ENCODE measurements around the gene GABBR2. TPM values are rescaled to one million over a fixed set of nuclear protein-coding genes. Genes with fewer than 3 reads are reported as not detected.
A peak's percentile ranks its signal among the peaks of the same experiment; 100 is the strongest.

GABBR2 gene
- total and polyA plus RNA-seq, 9 of the 15 experiments (the other 6 are each of a cell fraction or from before 2014, with no cell fraction given), result 0.15 to 1.9 (median 0.32) TPM

DNA sequence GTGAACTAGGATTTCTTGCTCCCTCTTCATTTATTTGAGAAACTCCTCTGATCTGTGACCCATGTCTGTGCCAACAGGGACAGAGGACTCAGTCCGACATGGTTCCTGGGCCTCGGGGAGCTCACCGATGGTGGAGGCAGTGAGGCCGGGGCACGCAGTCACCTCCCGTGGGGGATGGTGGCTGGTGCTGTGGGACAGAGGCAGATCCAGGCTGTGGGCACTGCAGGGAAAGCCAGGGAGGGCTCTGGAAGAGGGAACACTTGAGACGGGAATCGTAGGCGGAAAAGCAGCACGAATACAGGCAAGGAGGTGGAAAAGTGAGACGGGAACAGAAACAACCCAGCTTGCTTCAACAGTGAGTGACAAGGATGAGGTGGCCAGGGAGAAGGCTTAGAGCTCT, 127.8 kb downstream of the GABBR2 start:
- intact Hi-C loops (cut with micrococcal nuclease), result no loop called here
- ChIA-PET POLR2A (interaction anchor here (0.7 kb wide), 1 partner anchor 10 kb away, joined by 4 read pairs; no protein-coding TSS in a partner anchor), CTCF (ENCODE audit: low intra/inter-chr PET ratio) (no interaction called here)
- Histone ChIP-seq H3K27me3 (ENCODE audit: control insufficient read depth in 2 of 2, insufficient read depth in 2 of 2, low read length in 2 of 2) (no peaks in the 10 kb centered on the region; a peak in 1 of 5 replicates), H3K9ac (ENCODE audit: insufficient read depth in 1 of 2, low read depth in 2 of 2, low read length in 2 of 2) (peak overlapping the region in 1 of 2 experiments; percentile 50; a peak in 1 of 4 replicates), H3K9me1 (ENCODE audit: control insufficient read depth, insufficient read depth, low read length) (peaks cover under 1% of the 10 kb centered on the region), H3K79me2 (ENCODE audit: control insufficient read depth, insufficient read depth, low read length) (no peaks in the 10 kb centered on the region), H3K4me2 (ENCODE audit: insufficient read depth, low read length) (no peak overlapping the region), H3K36me3 (ENCODE audit: control insufficient read depth, insufficient read depth, low read length) (no peaks in the 10 kb centered on the region), H4K20me1 (replicated peaks; ENCODE audit: control insufficient read depth, insufficient read depth, low read length) (0 out of 2 replicates have a peak, but pooled peaks cover 2% of the 10 kb centered on the region), H3K9me3 (replicated peaks; ENCODE audit: control insufficient read depth, insufficient read depth, low read depth, low read length) (no peaks in the 10 kb centered on the region), H3K4me3 (no peak overlapping the region), H3K27ac (ENCODE audit: extremely low read depth, low read depth, low read length) (no peak overlapping the region), H3K4me1 (replicated peaks in 1 of 2; ENCODE audit: control insufficient read depth in 2 of 2, insufficient read depth in 2 of 2, low read length in 2 of 2) (peaks cover 6 to 15% of the 10 kb centered on the region in 2 experiments), H2AFZ (ENCODE audit: low read depth, low read length) (no peak overlapping the region)
- DNase-seq (ENCODE audit: extremely low read depth in 1 of 4, low spot score in 3 of 4) (no peak), FAIRE-seq (no peak), ATAC-seq (no peak)
- WGBS (ENCODE audit: insufficient coverage, low coverage, missing lambda C conversion rate), result 59% methylated on average over 6 of the region's 11 CpGs
- no TSS peak for BruUV-seq (replicated peaks)
- no peak for TF ChIP-seq NCOA4 (IDR thresholded peaks at IDR 0.05; ENCODE audit: partially characterized antibody)
- TF ChIP-seq SREBF2 (CRISPR knock-in tag; IDR thresholded peaks at IDR 0.05), result no peak
- TF ChIP-seq DPF2 (IDR thresholded peaks at IDR 0.05), result no peak
- no peak for TF ChIP-seq ZNF212 (CRISPR knock-in tag; IDR thresholded peaks at IDR 0.05)
- no peak for TF ChIP-seq PHB2 (IDR thresholded peaks at IDR 0.05; ENCODE audit: low read depth)
- no peak for TF ChIP-seq ERF (CRISPR knock-in tag; IDR thresholded peaks at IDR 0.05)
- TF ChIP-seq FOXK1 (CRISPR knock-in tag; IDR thresholded peaks at IDR 0.05; ENCODE audit: borderline replicate concordance), result no peak
- TF ChIP-seq TGIF2 (CRISPR knock-in tag; IDR thresholded peaks at IDR 0.05), result no peak
- no peak for TF ChIP-seq PTTG1 (tag; IDR thresholded peaks at IDR 0.05; ENCODE audit: low read depth)
- TF ChIP-seq TCFL5 (CRISPR knock-in tag; conservative IDR thresholded peaks at IDR 0.05), result no peak
- no peak for TF ChIP-seq TEAD4 (IDR thresholded peaks at IDR 0.05; ENCODE audit: low read length)
- TF ChIP-seq TEAD4 (CRISPR knock-in tag; IDR thresholded peaks at IDR 0.05; ENCODE audit: borderline replicate concordance), result no peak
- TF ChIP-seq, protein P1, sequence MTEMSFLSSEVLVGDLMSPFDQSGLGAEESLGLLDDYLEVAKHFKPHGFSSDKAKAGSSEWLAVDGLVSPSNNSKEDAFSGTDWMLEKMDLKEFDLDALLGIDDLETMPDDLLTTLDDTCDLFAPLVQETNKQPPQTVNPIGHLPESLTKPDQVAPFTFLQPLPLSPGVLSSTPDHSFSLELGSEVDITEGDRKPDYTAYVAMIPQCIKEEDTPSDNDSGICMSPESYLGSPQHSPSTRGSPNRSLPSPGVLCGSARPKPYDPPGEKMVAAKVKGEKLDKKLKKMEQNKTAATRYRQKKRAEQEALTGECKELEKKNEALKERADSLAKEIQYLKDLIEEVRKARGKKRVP (CRISPR knock-in tag; IDR thresholded peaks at IDR 0.05), result no peak
- TF ChIP-seq KDM2B (CRISPR knock-in tag; IDR thresholded peaks at IDR 0.05), result no peak
- TF ChIP-seq GTF2A2 (tag; IDR thresholded peaks at IDR 0.05), result no peak
- TF ChIP-seq ZFPM2 (CRISPR knock-in tag; IDR thresholded peaks at IDR 0.05), result no peak
- TF ChIP-seq ZFP36 (IDR thresholded peaks at IDR 0.05; ENCODE audit: low read depth, low read length, partially characterized antibody), result no peak
- TF ChIP-seq ZNF316 (IDR thresholded peaks at IDR 0.05), result no peak
- in situ Hi-C loops (cut with MboI), result no loop called here

Measured in K562 (cell line).